HFFc6 (cell line): ENCODE data around the gene TENM3. TPM values are rescaled to one million over a fixed set of nuclear protein-coding genes. Genes with fewer than 3 reads are reported as not detected.

Source experiments
- DNase-seq: peaks from one replicate; pipeline ENCODE4 v3.0.0-alpha.2; 2018
- H3K27ac Mint-ChIP-seq: 2 replicates; pipeline ENCODE4 v1.8.0; 2020; ENCODE audit warnings: mild to moderate bottlenecking, mixed read lengths
- H3K27me3 Mint-ChIP-seq: 2 replicates; pipeline ENCODE4 v1.8.0; 2021; ENCODE audit warnings: mild to moderate bottlenecking, moderate library complexity, mixed read lengths; ENCODE audit not compliant: insufficient read depth
- H3K36me3 Mint-ChIP-seq: 2 replicates; pipeline ENCODE4 v1.8.0; 2021; ENCODE audit warnings: low read depth, mixed read lengths
- H3K4me1 Mint-ChIP-seq: 2 replicates; pipeline ENCODE4 v1.8.0; 2020; ENCODE audit warnings: low read depth, mixed read lengths
- H3K4me3 Mint-ChIP-seq: 2 replicates; pipeline ENCODE4 v1.8.0; 2020; ENCODE audit warnings: mild to moderate bottlenecking, moderate library complexity, mixed read lengths
- H3K9me3 Mint-ChIP-seq: 2 replicates; pipeline ENCODE4 v1.8.0; 2020; ENCODE audit warnings: mild to moderate bottlenecking, mixed read lengths
- CTCF ChIP-seq: fragments of 200-600 bp; sonication (generic); IDR thresholded peaks from 2 replicates; pipeline ENCODE4 v1.5.0; 2021; ENCODE audit warnings: antibody characterized with exemption, mild to moderate bottlenecking
- total RNA-seq, 6 experiments: library from RNA; stranded (reverse); fragmentation: NEBNext Ultra II Directional; extraction: Animal tissue kit (Norgen Biotek cat#: 25700); gene quantifications; 2 replicates in 1 of 6; 3 replicates in 5 of 6; pipeline ENCODE4 v1.2.3, GENCODE V29; 2021

The TENM3 gene
- total RNA-seq, 6 experiments from 2014 or later: 31.1 to 52.1 (median 42.0) TPM

DNA sequence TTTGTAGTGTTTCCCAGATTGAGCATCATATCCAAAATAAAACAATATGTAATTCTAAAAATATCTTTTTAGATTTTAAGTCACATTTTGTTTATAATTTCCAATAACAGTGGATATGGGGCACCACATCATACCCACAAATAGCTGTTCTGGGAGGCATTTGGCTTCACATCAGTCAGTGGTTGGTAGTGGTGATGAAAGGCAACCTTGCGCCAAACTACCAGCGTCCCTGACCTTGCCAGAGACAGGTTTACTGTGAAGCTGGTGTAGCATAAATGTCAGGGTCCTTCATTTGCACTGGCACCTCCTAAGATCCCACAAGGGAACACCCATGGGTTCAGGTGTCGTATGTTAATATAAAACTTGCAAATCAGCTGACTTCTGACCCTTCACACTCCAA is 451.8 kb downstream of the TENM3 start:
- peaks cover 19% of the 10 kb centered on the region for H3K4me1 Mint-ChIP-seq
- TF ChIP-seq CTCF: no peak
- H3K4me3 Mint-ChIP-seq: no peak overlapping the region
- H3K36me3 Mint-ChIP-seq: peaks cover 17% of the 10 kb centered on the region
- no peak for DNase-seq
- H3K27ac Mint-ChIP-seq: no peak overlapping the region; the same call in 1 of the 2 replicates
- no peaks in the 10 kb centered on the region for H3K9me3 Mint-ChIP-seq
- no peaks in the 10 kb centered on the region; the same call in none of the 2 replicates for H3K27me3 Mint-ChIP-seq

DNA sequence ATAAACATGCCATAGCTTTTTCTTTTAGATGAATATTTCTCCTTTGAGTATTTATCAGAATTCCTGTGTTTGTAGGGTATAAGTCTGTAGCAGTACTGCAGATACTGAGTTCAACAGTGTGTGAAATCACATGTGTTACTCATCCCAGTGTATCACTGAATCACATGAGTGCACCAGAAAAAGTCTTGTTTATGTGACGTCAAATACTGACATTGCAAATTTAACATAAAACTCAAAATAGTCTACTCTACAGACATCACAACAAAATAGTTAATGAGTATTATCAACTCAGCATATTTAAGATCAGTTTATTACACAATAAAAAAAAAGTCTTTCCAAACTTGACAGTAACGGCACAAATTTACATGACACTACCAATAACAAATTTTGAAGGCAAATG is 452.6 kb downstream of the TENM3 start:
- TF ChIP-seq CTCF: no peak
- no peak overlapping the region for H3K4me3 Mint-ChIP-seq
- no peaks in the 10 kb centered on the region for H3K9me3 Mint-ChIP-seq
- DNase-seq: peak; percentile 53
- no peaks in the 10 kb centered on the region; the same call in none of the 2 replicates for H3K27me3 Mint-ChIP-seq
- peak overlapping the region; percentile 58 for H3K27ac Mint-ChIP-seq
- peaks cover 19% of the 10 kb centered on the region for H3K4me1 Mint-ChIP-seq
- peaks cover 17% of the 10 kb centered on the region for H3K36me3 Mint-ChIP-seq

DNA sequence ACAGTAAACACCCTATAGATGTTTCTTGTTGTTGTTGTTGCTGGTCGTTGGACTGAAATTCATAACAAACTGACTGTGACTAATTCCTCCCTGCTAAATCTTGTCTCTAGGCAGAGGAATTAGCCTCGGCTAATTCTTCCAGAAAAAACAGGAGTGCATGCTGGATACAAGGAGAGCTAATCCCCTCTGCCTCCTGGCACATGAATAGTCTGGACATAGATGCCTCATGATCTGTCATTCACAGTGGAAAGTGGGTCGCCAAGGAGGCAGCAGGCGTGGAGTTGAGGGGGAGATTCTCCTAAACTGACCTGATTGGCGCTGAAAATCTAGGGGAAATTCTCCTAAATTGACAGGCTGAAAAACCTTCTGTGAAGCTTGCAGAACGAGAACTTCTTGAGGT is 453.9 kb downstream of the TENM3 start:
- no peaks in the 10 kb centered on the region for H3K9me3 Mint-ChIP-seq
- TF ChIP-seq CTCF: no peak
- no peak overlapping the region for H3K4me3 Mint-ChIP-seq
- peaks cover 17% of the 10 kb centered on the region for H3K36me3 Mint-ChIP-seq
- no peaks in the 10 kb centered on the region; the same call in none of the 2 replicates for H3K27me3 Mint-ChIP-seq
- no peak overlapping the region for H3K27ac Mint-ChIP-seq
- peaks cover 19% of the 10 kb centered on the region for H3K4me1 Mint-ChIP-seq
- DNase-seq: no peak

DNA sequence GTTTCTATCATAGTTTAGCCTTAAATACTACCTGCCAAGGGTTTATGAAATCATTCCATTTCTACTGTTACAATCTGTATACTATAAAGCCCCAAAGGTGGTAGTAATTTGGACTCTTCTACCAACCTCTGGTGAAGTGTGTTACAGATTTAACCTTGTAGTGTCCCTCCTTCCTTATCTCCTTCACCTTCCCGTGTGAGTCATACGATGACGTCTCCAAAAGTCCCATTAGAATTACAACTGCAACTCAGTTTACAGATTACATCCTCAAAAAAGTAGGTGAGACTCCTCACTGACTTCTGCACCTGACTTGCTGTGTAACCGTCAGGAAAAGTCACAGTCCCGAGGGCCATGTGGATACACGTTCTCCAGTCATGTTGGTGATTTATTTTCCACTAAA is 455.0 kb downstream of the TENM3 start:
- peaks cover 13% of the 10 kb centered on the region for H3K36me3 Mint-ChIP-seq
- H3K4me1 Mint-ChIP-seq: peaks cover 19% of the 10 kb centered on the region
- H3K27ac Mint-ChIP-seq: no peak overlapping the region
- DNase-seq: no peak
- no peak for TF ChIP-seq CTCF
- H3K4me3 Mint-ChIP-seq: no peak overlapping the region
- H3K27me3 Mint-ChIP-seq: no peaks in the 10 kb centered on the region; the same call in none of the 2 replicates
- H3K9me3 Mint-ChIP-seq: no peaks in the 10 kb centered on the region

DNA sequence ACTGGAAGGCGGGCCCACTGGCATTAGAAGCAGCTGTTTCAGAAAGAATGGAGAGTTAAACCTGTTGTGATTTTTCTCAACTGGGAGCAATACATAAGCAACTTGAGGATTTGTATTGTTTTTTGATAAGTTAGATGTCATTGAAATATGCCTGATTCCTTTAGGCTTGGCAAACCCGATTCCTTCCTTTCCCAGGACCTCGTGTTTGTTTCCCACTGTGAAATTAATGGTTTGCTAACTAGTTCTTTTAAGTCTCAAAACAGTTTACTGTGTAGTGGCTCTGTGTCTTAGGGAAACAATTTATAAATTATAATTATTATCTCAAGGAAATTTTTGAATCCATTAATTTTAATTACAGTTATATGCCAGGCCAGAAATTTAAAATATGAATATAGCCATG is 456.0 kb downstream of the TENM3 start:
- Mint-ChIP-seq H3K27me3 (no peaks in the 10 kb centered on the region; the same call in 1 of the 2 replicates), H3K36me3 (peaks cover 13% of the 10 kb centered on the region), H3K9me3 (no peaks in the 10 kb centered on the region), H3K27ac (no peak overlapping the region), H3K4me3 (no peak overlapping the region), H3K4me1 (peaks cover 19% of the 10 kb centered on the region)
- TF ChIP-seq CTCF: no peak
- no peak for DNase-seq

- Mint-ChIP-seq H3K27me3 (no peaks in the 10 kb centered on the region; the same call in 1 of the 2 replicates), H3K4me3 (no peak overlapping the region), H3K27ac (no peak overlapping the region), H3K9me3 (no peaks in the 10 kb centered on the region), H3K4me1 (peaks cover 19% of the 10 kb centered on the region), H3K36me3 (peaks cover 13% of the 10 kb centered on the region; the same call in 1 of the 2 replicates)
- TF ChIP-seq CTCF: no peak
- no peak for DNase-seq
These were observed 456.6 kb downstream of the TENM3 start for GRCh38 chr4:182699795-182700194.
